Chondrocyte (in vitro differentiated cells): ENCODE data around the gene BTBD16. TPM values are rescaled to one million over a fixed set of nuclear protein-coding genes. Genes with fewer than 3 reads are reported as not detected.

Source experiments
- DNase-seq: peaks from one replicate; pipeline ENCODE4 v3.0.0; 2021; ENCODE audit warnings: mixed read lengths, low spot score
- H3K27ac Mint-ChIP-seq: one replicate; pipeline ENCODE4 v1.8.0; 2021; ENCODE audit warnings: mild to moderate bottlenecking, moderate library complexity, mixed read lengths; ENCODE audit not compliant: unreplicated experiment
- H3K27me3 Mint-ChIP-seq: 2 replicates; pipeline ENCODE4 v1.8.0; 2021; ENCODE audit warnings: low read depth, mixed read lengths
- H3K36me3 Mint-ChIP-seq: 2 replicates; pipeline ENCODE4 v1.8.0; 2021; ENCODE audit warnings: low read depth, mixed read lengths
- H3K4me1 Mint-ChIP-seq: 2 replicates; pipeline ENCODE4 v1.8.0; 2021; ENCODE audit warnings: low read depth, mild to moderate bottlenecking, mixed read lengths
- H3K4me3 Mint-ChIP-seq: one replicate; pipeline ENCODE4 v1.8.0; 2021; ENCODE audit warnings: mild to moderate bottlenecking, moderate library complexity, mixed read lengths; ENCODE audit not compliant: unreplicated experiment
- H3K9me3 Mint-ChIP-seq: 2 replicates; pipeline ENCODE4 v1.8.0; 2021; ENCODE audit warnings: low read depth, mixed read lengths
- CTCF ChIP-seq: fragments of 200-600 bp; sonication (generic); IDR thresholded peaks from 2 replicates; pipeline ENCODE4 v1.5.0; 2021; ENCODE audit warnings: antibody characterized with exemption, mild to moderate bottlenecking, moderate library complexity
- total RNA-seq: library from RNA; stranded (reverse); gene quantifications from 3 replicates; pipeline ENCODE4 v1.2.1, GENCODE V29; 2021

Gene BTBD16
- total RNA-seq, 1 donor from 2014 or later = 0.10 TPM

- no peak overlapping the region for H3K27ac Mint-ChIP-seq
- H3K4me1 Mint-ChIP-seq = no peaks in the 10 kb centered on the region
These were observed 29.3 kb upstream of the BTBD16 start for GRCh38 chr10:122241836-122242235.

GRCh38 chr10:122243550-122243949 lies 27.5 kb upstream of the BTBD16 start:
- TF ChIP-seq CTCF = no peak
- Mint-ChIP-seq H3K36me3 (peaks cover 42% of the 10 kb centered on the region), H3K4me1 (no peaks in the 10 kb centered on the region), H3K27me3 (no peaks in the 10 kb centered on the region), H3K4me3 (no peak overlapping the region), H3K9me3 (no peaks in the 10 kb centered on the region), H3K27ac (no peak overlapping the region)
- DNase-seq = no peak

More at GRCh38 chr10:122241836-122242235, 29.3 kb upstream of the BTBD16 start:
- no peaks in the 10 kb centered on the region for H3K9me3 Mint-ChIP-seq
- H3K4me3 Mint-ChIP-seq = no peak overlapping the region
- no peak for DNase-seq
- no peak for TF ChIP-seq CTCF
- no peaks in the 10 kb centered on the region for H3K27me3 Mint-ChIP-seq
- H3K36me3 Mint-ChIP-seq = peaks cover 37% of the 10 kb centered on the region

GRCh38 chr10:122244001-122244975 lies 26.8 kb upstream of the BTBD16 start:
- no peak overlapping the region for H3K4me3 Mint-ChIP-seq
- H3K36me3 Mint-ChIP-seq = peaks cover 44% of the 10 kb centered on the region
- H3K27ac Mint-ChIP-seq = no peak overlapping the region
- no peak for TF ChIP-seq CTCF
- DNase-seq = no peak
- no peaks in the 10 kb centered on the region for H3K4me1 Mint-ChIP-seq
- no peaks in the 10 kb centered on the region for H3K9me3 Mint-ChIP-seq
- no peaks in the 10 kb centered on the region for H3K27me3 Mint-ChIP-seq

GRCh38 chr10:122245136-122245535 lies 26.0 kb upstream of the BTBD16 start:
- H3K27ac Mint-ChIP-seq = no peak overlapping the region
- no peaks in the 10 kb centered on the region for H3K27me3 Mint-ChIP-seq
- no peaks in the 10 kb centered on the region for H3K9me3 Mint-ChIP-seq
- TF ChIP-seq CTCF = no peak
- no peak overlapping the region for H3K4me3 Mint-ChIP-seq
- H3K4me1 Mint-ChIP-seq = no peaks in the 10 kb centered on the region
- H3K36me3 Mint-ChIP-seq = peaks cover 46% of the 10 kb centered on the region
- no peak for DNase-seq

- H3K27ac Mint-ChIP-seq = no peak overlapping the region
- no peak for TF ChIP-seq CTCF
- no peak overlapping the region for H3K4me3 Mint-ChIP-seq
- H3K27me3 Mint-ChIP-seq = no peaks in the 10 kb centered on the region
- H3K4me1 Mint-ChIP-seq = no peaks in the 10 kb centered on the region
- no peak for DNase-seq
- H3K9me3 Mint-ChIP-seq = no peaks in the 10 kb centered on the region
- peaks cover 42% of the 10 kb centered on the region for H3K36me3 Mint-ChIP-seq
These were observed 25.2 kb upstream of the BTBD16 start for GRCh38 chr10:122245897-122246296.
